Thyroid gland (tissue), 4 donors: Measurements from ENCODE around the gene TBC1D22A. TPM values are rescaled to one million over a fixed set of nuclear protein-coding genes. Genes with fewer than 3 reads are reported as not detected.

Experiments used
- DNase-seq, 2 donors: peaks; one replicate each; pipeline ENCODE4 v3.0.0-alpha.2; 2019
- H3K27ac ChIP-seq, 3 donors: fragments of 200-600 bp; sonication (generic); 1 replicate in 2 of 3; 2 replicates in 1 of 3; pipeline ENCODE4 v1.5.1; 2016 to 2019; ENCODE audit warnings: mild to moderate bottlenecking in 1 of 3, moderate library complexity in 1 of 3
- H3K27me3 ChIP-seq: fragments of 200-600 bp; sonication (generic); one replicate; pipeline ENCODE4 v1.5.1; 2019
- H3K36me3 ChIP-seq, 2 donors: fragments of 200-600 bp; sonication (generic); one replicate each; pipeline ENCODE4 v1.5.1; 2016 to 2019
- H3K4me1 ChIP-seq, 2 donors: fragments of 200-600 bp; sonication (generic); one replicate each; pipeline ENCODE4 v1.5.1; 2017 to 2019
- H3K4me3 ChIP-seq, 3 donors: fragments of 200-600 bp; sonication (generic); replicated peaks in 1 of 3; 1 replicate in 2 of 3; 2 replicates in 1 of 3; pipeline ENCODE4 v1.5.1; 2016; ENCODE audit warnings: mild to moderate bottlenecking in 1 of 3
- H3K9me3 ChIP-seq: fragments of 200-600 bp; sonication (generic); one replicate; pipeline ENCODE4 v1.5.1; 2017
- POLR2A ChIP-seq, 2 donors: fragments of 450-650 bp; IDR thresholded peaks; one replicate each; pipeline ENCODE4 v1.6.1; 2017; ENCODE audit warnings: antibody characterized with exemption in 2 of 2, mild to moderate bottlenecking in 2 of 2, moderate library complexity in 1 of 2
- WGBS, 2 donors: methylation state at CpG; one replicate each; pipeline ENCODE4 v1.1.5; 2017; 5-methylcytosine and 5-hydroxymethylcytosine counted together
- intact Hi-C: fragments of 100-400 bp; cut with DNase I; formaldehyde crosslinking; loops from one replicate; pipeline ENCODE4 v1.15.1; 2023
- total RNA-seq, 4 donors: library from RNA; depleted of rRNA; stranded (reverse); fragments of >200 nt; gene quantifications; one replicate each; pipeline ENCODE4 v1.2.3, GENCODE V29; 2016
- TF ChIP-seq, protein P1 (sequence below), 6 experiments: fragments of 200-600 bp in 3 of 6; fragments of 450-650 bp in 3 of 6; sonication (generic) in 3 of 6; IDR thresholded peaks; one replicate each; pipeline ENCODE4 v1.5.1; 2016 to 2019; ENCODE audit warnings: antibody characterized with exemption in 6 of 6, mild to moderate bottlenecking in 2 of 6, inconsistent platforms in 1 of 6, moderate library complexity in 1 of 6

Gene TBC1D22A
- total RNA-seq, 4 donors from 2014 or later, result 26.7 to 34.6 (median 33.2) TPM

GRCh38 chr22:46990937-46991550 lies 228.6 kb downstream of the TBC1D22A start:
- H3K4me3 ChIP-seq, result no peak overlapping the region
- WGBS, 2 donors, result 86 to 91% methylated on average over 12 of the region's 12 CpGs
- no peaks in the 10 kb centered on the region for H3K36me3 ChIP-seq
- no peak for DNase-seq
- TF ChIP-seq, protein P1, sequence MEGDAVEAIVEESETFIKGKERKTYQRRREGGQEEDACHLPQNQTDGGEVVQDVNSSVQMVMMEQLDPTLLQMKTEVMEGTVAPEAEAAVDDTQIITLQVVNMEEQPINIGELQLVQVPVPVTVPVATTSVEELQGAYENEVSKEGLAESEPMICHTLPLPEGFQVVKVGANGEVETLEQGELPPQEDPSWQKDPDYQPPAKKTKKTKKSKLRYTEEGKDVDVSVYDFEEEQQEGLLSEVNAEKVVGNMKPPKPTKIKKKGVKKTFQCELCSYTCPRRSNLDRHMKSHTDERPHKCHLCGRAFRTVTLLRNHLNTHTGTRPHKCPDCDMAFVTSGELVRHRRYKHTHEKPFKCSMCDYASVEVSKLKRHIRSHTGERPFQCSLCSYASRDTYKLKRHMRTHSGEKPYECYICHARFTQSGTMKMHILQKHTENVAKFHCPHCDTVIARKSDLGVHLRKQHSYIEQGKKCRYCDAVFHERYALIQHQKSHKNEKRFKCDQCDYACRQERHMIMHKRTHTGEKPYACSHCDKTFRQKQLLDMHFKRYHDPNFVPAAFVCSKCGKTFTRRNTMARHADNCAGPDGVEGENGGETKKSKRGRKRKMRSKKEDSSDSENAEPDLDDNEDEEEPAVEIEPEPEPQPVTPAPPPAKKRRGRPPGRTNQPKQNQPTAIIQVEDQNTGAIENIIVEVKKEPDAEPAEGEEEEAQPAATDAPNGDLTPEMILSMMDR (IDR thresholded peaks at IDR 0.05), result no peak
- TF ChIP-seq POLR2A (IDR thresholded peaks at IDR 0.05), result no peak
- H3K27me3 ChIP-seq, result no peaks in the 10 kb centered on the region
- no peaks in the 10 kb centered on the region for H3K9me3 ChIP-seq
- no peak overlapping the region for H3K27ac ChIP-seq
- H3K4me1 ChIP-seq, result peaks cover 23 to 34% of the 10 kb centered on the region in 2 donors
- intact Hi-C loops, result loop anchor here (10.0 kb wide), 1 partner anchor 154 kb away; no protein-coding TSS in a partner anchor

GRCh38 chr22:46991666-46992065 lies 229.2 kb downstream of the TBC1D22A start:
- Histone ChIP-seq H3K9me3 (no peaks in the 10 kb centered on the region), H3K27ac (no peak overlapping the region), H3K4me1 (peaks cover 27 to 37% of the 10 kb centered on the region in 2 donors), H3K4me3 (no peak overlapping the region), H3K27me3 (no peaks in the 10 kb centered on the region), H3K36me3 (no peaks in the 10 kb centered on the region)
- no peak for TF ChIP-seq POLR2A (IDR thresholded peaks at IDR 0.05)
- TF ChIP-seq, protein P1 (IDR thresholded peaks at IDR 0.05), result no peak
- intact Hi-C loops, result loop anchor here (10.0 kb wide), 1 partner anchor 153 kb away; no protein-coding TSS in a partner anchor
- WGBS, 2 donors, result 90 to 95% methylated on average over 14 of the region's 14 CpGs
- DNase-seq, result no peak

- Histone ChIP-seq H3K27me3 (no peaks in the 10 kb centered on the region), H3K36me3 (no peaks in the 10 kb centered on the region), H3K4me3 (no peak overlapping the region), H3K9me3 (no peaks in the 10 kb centered on the region), H3K27ac (peak overlapping the region in 1 of 3 donors; percentile 81), H3K4me1 (peaks cover 32 to 42% of the 10 kb centered on the region in 2 donors)
- intact Hi-C loops, result loop anchor here (10.0 kb wide), 1 partner anchor 153 kb away; no protein-coding TSS in a partner anchor
- TF ChIP-seq POLR2A (IDR thresholded peaks at IDR 0.05), result no peak
- TF ChIP-seq, protein P1 (IDR thresholded peaks at IDR 0.05), result no peak
- WGBS, 2 donors, result 87 to 91% methylated on average over 24 to 25 of the region's 25 CpGs
- no peak for DNase-seq
These were observed 229.8 kb downstream of the TBC1D22A start for GRCh38 chr22:46992121-46992731.

DNA sequence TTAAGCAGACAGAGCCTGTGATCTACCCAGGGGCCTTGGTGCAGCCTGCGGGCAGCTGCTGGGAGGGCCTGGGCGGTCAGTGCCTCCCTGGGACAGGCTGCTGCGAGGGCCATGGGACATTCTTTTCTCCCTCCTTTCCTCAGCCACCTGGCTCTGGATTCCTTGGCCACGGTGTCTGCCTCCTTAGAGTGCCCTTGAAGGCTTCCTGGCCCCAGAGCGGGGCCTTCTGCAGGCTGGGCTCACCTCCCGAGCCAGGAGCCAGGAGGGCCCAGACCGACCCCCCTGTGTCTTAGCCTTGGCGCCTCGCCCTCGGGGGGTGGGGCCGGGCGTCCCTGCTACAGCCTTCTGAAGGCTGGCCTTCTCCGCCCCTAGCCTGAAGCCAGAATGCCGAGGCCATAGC lies 231.2 kb downstream of the TBC1D22A start:
- Histone ChIP-seq H3K9me3 (no peaks in the 10 kb centered on the region), H3K4me1 (peaks cover 29 to 39% of the 10 kb centered on the region in 2 donors), H3K27ac (peak overlapping the region; percentile 74 to 81 (median 76)), H3K27me3 (no peaks in the 10 kb centered on the region), H3K36me3 (no peaks in the 10 kb centered on the region), H3K4me3 (no peak overlapping the region)
- TF ChIP-seq, protein P1 (IDR thresholded peaks at IDR 0.05), result no peak
- peak in 1 of 2 donors; percentile 38 for TF ChIP-seq POLR2A (IDR thresholded peaks at IDR 0.05)
- peak; percentile 97 for DNase-seq
- 18 to 36% methylated on average over 11 to 12 of the region's 14 CpGs for WGBS, 2 donors
- intact Hi-C loops, result loop anchor here (10.0 kb wide), 1 partner anchor 151 kb away; no protein-coding TSS in a partner anchor

GRCh38 chr22:46994265-46994664 lies 231.8 kb downstream of the TBC1D22A start:
- no peak overlapping the region for H3K4me3 ChIP-seq
- no peaks in the 10 kb centered on the region for H3K27me3 ChIP-seq
- intact Hi-C loops, result loop anchor here (10.0 kb wide), 1 partner anchor 151 kb away; no protein-coding TSS in a partner anchor
- TF ChIP-seq POLR2A (IDR thresholded peaks at IDR 0.05), result no peak
- TF ChIP-seq, protein P1 (IDR thresholded peaks at IDR 0.05), result no peak
- no peaks in the 10 kb centered on the region for H3K9me3 ChIP-seq
- DNase-seq, result no peak
- peak overlapping the region; percentile 74 to 81 (median 76) for H3K27ac ChIP-seq
- WGBS, 2 donors, result 66 to 73% methylated on average over 11 of the region's 11 CpGs
- H3K4me1 ChIP-seq, result peaks cover 26 to 35% of the 10 kb centered on the region in 2 donors
- H3K36me3 ChIP-seq, result no peaks in the 10 kb centered on the region
